Measurements from ENCODE around the gene DCAF4.

DNA sequence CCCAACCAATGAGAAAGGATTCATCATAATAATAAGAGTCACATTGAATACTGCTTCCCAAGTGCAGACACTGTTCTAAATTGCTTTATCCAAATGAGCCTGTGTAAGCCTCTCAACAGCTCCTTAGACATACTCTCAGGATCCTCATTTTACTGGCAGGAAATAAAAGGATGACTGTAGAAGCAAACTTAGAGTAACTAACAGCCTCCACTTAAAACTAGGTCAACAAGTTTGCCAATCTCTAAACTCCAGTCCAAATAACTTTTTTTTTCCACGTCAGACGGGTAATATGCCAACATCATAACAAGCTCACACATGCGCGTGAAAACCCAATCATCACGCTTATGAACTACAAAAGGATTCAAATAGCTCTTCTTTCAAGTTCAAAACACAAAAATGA lies 17.1 kb upstream of the DCAF4 start:
- TF ChIP-seq, protein P1, sequence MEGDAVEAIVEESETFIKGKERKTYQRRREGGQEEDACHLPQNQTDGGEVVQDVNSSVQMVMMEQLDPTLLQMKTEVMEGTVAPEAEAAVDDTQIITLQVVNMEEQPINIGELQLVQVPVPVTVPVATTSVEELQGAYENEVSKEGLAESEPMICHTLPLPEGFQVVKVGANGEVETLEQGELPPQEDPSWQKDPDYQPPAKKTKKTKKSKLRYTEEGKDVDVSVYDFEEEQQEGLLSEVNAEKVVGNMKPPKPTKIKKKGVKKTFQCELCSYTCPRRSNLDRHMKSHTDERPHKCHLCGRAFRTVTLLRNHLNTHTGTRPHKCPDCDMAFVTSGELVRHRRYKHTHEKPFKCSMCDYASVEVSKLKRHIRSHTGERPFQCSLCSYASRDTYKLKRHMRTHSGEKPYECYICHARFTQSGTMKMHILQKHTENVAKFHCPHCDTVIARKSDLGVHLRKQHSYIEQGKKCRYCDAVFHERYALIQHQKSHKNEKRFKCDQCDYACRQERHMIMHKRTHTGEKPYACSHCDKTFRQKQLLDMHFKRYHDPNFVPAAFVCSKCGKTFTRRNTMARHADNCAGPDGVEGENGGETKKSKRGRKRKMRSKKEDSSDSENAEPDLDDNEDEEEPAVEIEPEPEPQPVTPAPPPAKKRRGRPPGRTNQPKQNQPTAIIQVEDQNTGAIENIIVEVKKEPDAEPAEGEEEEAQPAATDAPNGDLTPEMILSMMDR (IDR thresholded peaks at IDR 0.05), result no peak
- TF ChIP-seq POLR2A (IDR thresholded peaks at IDR 0.05), result no peak
